Stimulated activated CD4-positive, alpha-beta T cell treated with anti-CD3 and anti-CD28 coated beads, TNF-alpha, amount 100 ng/mL, for 1 hour (primary cell): ENCODE measurements around the gene B9D1.

Experiments used
- DNase-seq, 3 donors: peaks; one replicate each; pipeline ENCODE4 v3.0.0-alpha.2; 2020; ENCODE audit warnings: low read depth in 3 of 3, low spot score in 1 of 3

B9D1 gene

GRCh38 chr17:19320876-19321275 is 41.6 kb downstream of the B9D1 start:
- no peak for DNase-seq

GRCh38 chr17:19319771-19320505 is 42.6 kb downstream of the B9D1 start:
- no peak for DNase-seq

- no peak for DNase-seq
These were observed 43.9 kb downstream of the B9D1 start for GRCh38 chr17:19318611-19319010.

- no peak for DNase-seq
These were observed 45.0 kb downstream of the B9D1 start for GRCh38 chr17:19317359-19318095.

- no peak for DNase-seq
These were observed 45.7 kb downstream of the B9D1 start for GRCh38 chr17:19316761-19317358.

- DNase-seq, result no peak
These were observed 47.4 kb downstream of the B9D1 start for GRCh38 chr17:19315104-19315503.

GRCh38 chr17:19313746-19314651 is 48.5 kb downstream of the B9D1 start:
- no peak for DNase-seq

- no peak for DNase-seq
These were observed 49.3 kb downstream of the B9D1 start for GRCh38 chr17:19313066-19313745.

- no peak for DNase-seq
These were observed 50.1 kb downstream of the B9D1 start for GRCh38 chr17:19312406-19312805.

GRCh38 chr17:19311421-19312215 is 50.9 kb downstream of the B9D1 start:
- no peak for DNase-seq

- no peak for DNase-seq
These were observed 51.5 kb downstream of the B9D1 start for GRCh38 chr17:19311016-19311415.

GRCh38 chr17:19310151-19310550 is 52.4 kb downstream of the B9D1 start:
- DNase-seq, result no peak

GRCh38 chr17:19309701-19310100 is 52.8 kb downstream of the B9D1 start:
- no peak for DNase-seq

- no peak for DNase-seq
These were observed 54.1 kb downstream of the B9D1 start for GRCh38 chr17:19308398-19308797.

GRCh38 chr17:19307521-19307920 is 55.0 kb downstream of the B9D1 start:
- DNase-seq, result no peak

GRCh38 chr17:19306160-19307111 is 56.1 kb downstream of the B9D1 start:
- no peak for DNase-seq

- no peak for DNase-seq
These were observed 56.8 kb downstream of the B9D1 start for GRCh38 chr17:19305761-19306159.

GRCh38 chr17:19305256-19305655 is 57.3 kb downstream of the B9D1 start:
- no peak for DNase-seq

GRCh38 chr17:19304751-19305150 is 57.8 kb downstream of the B9D1 start:
- DNase-seq, result no peak
